HG03039 (cell line): ENCODE results near the gene RCAN2.
A peak's percentile ranks its signal among the peaks of the same experiment; 100 is the strongest.
"Not testable (repeated sequence)": the region's sequence is repeated elsewhere in the genome, so short reads cannot be mapped to it uniquely, and the experiment has no call there.

Experiments
- ATAC-seq: cut with Tn5 transposase; IDR thresholded peaks from one replicate; pipeline ENCODE4 v1.9.1; 2021; ENCODE audit warnings: mild to moderate bottlenecking, moderate library complexity; ENCODE audit not compliant: unreplicated experiment

Gene RCAN2

GRCh38 chr6:46390153-46390876, 100.9 kb downstream of the RCAN2 start:
- no peak for ATAC-seq

GRCh38 chr6:46387728-46388127, 103.5 kb downstream of the RCAN2 start:
- ATAC-seq = not testable (repeated sequence)

GRCh38 chr6:46381579-46381978, 109.7 kb downstream of the RCAN2 start:
- ATAC-seq = no peak

- no peak for ATAC-seq
Observed at GRCh38 chr6:46381057-46381456, 110.2 kb downstream of the RCAN2 start.

GRCh38 chr6:46380152-46380807, 111.0 kb downstream of the RCAN2 start:
- ATAC-seq = no peak

- no peak for ATAC-seq
Observed at GRCh38 chr6:46378882-46379416, 112.3 kb downstream of the RCAN2 start.

- no peak for ATAC-seq
Observed at GRCh38 chr6:46378161-46378881, 112.9 kb downstream of the RCAN2 start.

GRCh38 chr6:46377209-46377608, 114.0 kb downstream of the RCAN2 start:
- no peak for ATAC-seq

GRCh38 chr6:46376562-46377061, 114.6 kb downstream of the RCAN2 start:
- peak; percentile 86 for ATAC-seq

GRCh38 chr6:46370622-46371021, 120.6 kb downstream of the RCAN2 start:
- ATAC-seq = no peak

GRCh38 chr6:46368169-46368536, 123.1 kb downstream of the RCAN2 start:
- ATAC-seq = no peak

GRCh38 chr6:46367354-46368168, 123.7 kb downstream of the RCAN2 start:
- ATAC-seq = no peak

GRCh38 chr6:46366190-46366900, 124.9 kb downstream of the RCAN2 start:
- ATAC-seq = no peak

GRCh38 chr6:46357591-46357990, 133.7 kb downstream of the RCAN2 start:
- no peak for ATAC-seq

- no peak for ATAC-seq
Observed at GRCh38 chr6:46356543-46356942, 134.7 kb downstream of the RCAN2 start.

GRCh38 chr6:46353528-46353927, 137.7 kb downstream of the RCAN2 start:
- ATAC-seq = no peak

- no peak for ATAC-seq
Observed at GRCh38 chr6:46352541-46353268, 138.5 kb downstream of the RCAN2 start.

- ATAC-seq = no peak
Observed at GRCh38 chr6:46350714-46351113, 140.5 kb downstream of the RCAN2 start.

GRCh38 chr6:46347669-46348068, 143.6 kb downstream of the RCAN2 start:
- no peak for ATAC-seq
